ENCODE measurements around the gene PTPRN2. TPM values are rescaled to one million over a fixed set of nuclear protein-coding genes. Genes with fewer than 3 reads are reported as not detected.

The PTPRN2 gene
- total and polyA plus RNA-seq, 2 donors (not counting 1 experiment from before 2014, with no cell fraction given): 0.54 to 1.2 TPM

- DNase-seq (ENCODE audit: low read depth in 2 of 2): no peak
- Histone ChIP-seq H4K20me1 (ENCODE audit: control insufficient read depth, extremely low read depth, insufficient read depth, low read length) (no peaks in the 10 kb centered on the region), H3K36me3 (ENCODE audit: control insufficient read depth, insufficient read depth, low read length) (no peaks in the 10 kb centered on the region), H3K4me3 (replicated peaks in 1 of 4; ENCODE audit: control extremely low read depth in 1 of 4, insufficient read depth in 1 of 4, low read depth in 3 of 4, low read length in 4 of 4) (no peak overlapping the region), H3K27ac (ENCODE audit: insufficient read depth, low read length) (no peak overlapping the region), H3K4me2 (ENCODE audit: extremely low read depth, insufficient read depth, low read length) (no peak overlapping the region), H3K9ac (ENCODE audit: insufficient read depth, low read length) (no peak overlapping the region), H3K27me3 (ENCODE audit: control insufficient read depth, insufficient read depth, low read length) (no peaks in the 10 kb centered on the region), H3K4me1 (ENCODE audit: control insufficient read depth, extremely low read depth, insufficient read depth, low read length) (no peaks in the 10 kb centered on the region), H3K79me2 (ENCODE audit: control insufficient read depth, insufficient read depth, low read length) (no peaks in the 10 kb centered on the region), H3K9me3 (ENCODE audit: control insufficient read depth, insufficient read depth, low read depth, low read length) (no peaks in the 10 kb centered on the region), H2AFZ (ENCODE audit: low read length) (no peak overlapping the region)
- no peak for TF ChIP-seq EZH2 (IDR thresholded peaks at IDR 0.05; ENCODE audit: low read length, missing control alignments)
- TF ChIP-seq CTCF (conservative IDR thresholded peaks at IDR 0.05 in 1 of 2, IDR thresholded peaks at IDR 0.05 in 1 of 2; ENCODE audit: low read depth in 1 of 2, low read length in 2 of 2): no peak
Observed at GRCh38 chr7:157596026-157596425, 991.6 kb downstream of the PTPRN2 start.

- Histone ChIP-seq H3K27ac (ENCODE audit: insufficient read depth, low read length) (no peak overlapping the region), H3K36me3 (ENCODE audit: control insufficient read depth, insufficient read depth, low read length) (no peaks in the 10 kb centered on the region), H2AFZ (ENCODE audit: low read length) (no peak overlapping the region), H3K4me3 (replicated peaks in 1 of 4; ENCODE audit: control extremely low read depth in 1 of 4, insufficient read depth in 1 of 4, low read depth in 3 of 4, low read length in 4 of 4) (no peak overlapping the region), H3K4me2 (ENCODE audit: extremely low read depth, insufficient read depth, low read length) (no peak overlapping the region), H3K9me3 (ENCODE audit: control insufficient read depth, insufficient read depth, low read depth, low read length) (no peaks in the 10 kb centered on the region), H3K27me3 (ENCODE audit: control insufficient read depth, insufficient read depth, low read length) (no peaks in the 10 kb centered on the region), H3K4me1 (ENCODE audit: control insufficient read depth, extremely low read depth, insufficient read depth, low read length) (no peaks in the 10 kb centered on the region), H3K79me2 (ENCODE audit: control insufficient read depth, insufficient read depth, low read length) (no peaks in the 10 kb centered on the region), H4K20me1 (ENCODE audit: control insufficient read depth, extremely low read depth, insufficient read depth, low read length) (no peaks in the 10 kb centered on the region), H3K9ac (ENCODE audit: insufficient read depth, low read length) (no peak overlapping the region)
- no peak for TF ChIP-seq EZH2 (IDR thresholded peaks at IDR 0.05; ENCODE audit: low read length, missing control alignments)
- TF ChIP-seq CTCF (conservative IDR thresholded peaks at IDR 0.05 in 1 of 2, IDR thresholded peaks at IDR 0.05 in 1 of 2; ENCODE audit: low read depth in 1 of 2, low read length in 2 of 2): no peak
- no peak for DNase-seq (ENCODE audit: low read depth in 2 of 2)
Observed at GRCh38 chr7:157595086-157595855, 992.4 kb downstream of the PTPRN2 start.

- Histone ChIP-seq H3K4me2 (ENCODE audit: extremely low read depth, insufficient read depth, low read length) (no peak overlapping the region), H3K9me3 (ENCODE audit: control insufficient read depth, insufficient read depth, low read depth, low read length) (no peaks in the 10 kb centered on the region), H2AFZ (ENCODE audit: low read length) (no peak overlapping the region), H4K20me1 (ENCODE audit: control insufficient read depth, extremely low read depth, insufficient read depth, low read length) (no peaks in the 10 kb centered on the region), H3K79me2 (ENCODE audit: control insufficient read depth, insufficient read depth, low read length) (no peaks in the 10 kb centered on the region), H3K27me3 (ENCODE audit: control insufficient read depth, insufficient read depth, low read length) (no peaks in the 10 kb centered on the region), H3K4me1 (ENCODE audit: control insufficient read depth, extremely low read depth, insufficient read depth, low read length) (no peaks in the 10 kb centered on the region), H3K4me3 (replicated peaks in 1 of 4; ENCODE audit: control extremely low read depth in 1 of 4, insufficient read depth in 1 of 4, low read depth in 3 of 4, low read length in 4 of 4) (no peak overlapping the region), H3K27ac (ENCODE audit: insufficient read depth, low read length) (no peak overlapping the region), H3K36me3 (ENCODE audit: control insufficient read depth, insufficient read depth, low read length) (no peaks in the 10 kb centered on the region), H3K9ac (ENCODE audit: insufficient read depth, low read length) (no peak overlapping the region)
- no peak for DNase-seq (ENCODE audit: low read depth in 2 of 2)
- TF ChIP-seq CTCF (conservative IDR thresholded peaks at IDR 0.05 in 1 of 2, IDR thresholded peaks at IDR 0.05 in 1 of 2; ENCODE audit: low read depth in 1 of 2, low read length in 2 of 2) (no peak), EZH2 (IDR thresholded peaks at IDR 0.05; ENCODE audit: low read length, missing control alignments) (no peak)
Observed at GRCh38 chr7:157594306-157594705, 993.3 kb downstream of the PTPRN2 start.

Data from fibroblast of lung (primary cell).